DND-41 (cell line): ENCODE results near the gene DLX5.

Experiments used
- ATAC-seq: fragments of 200-7000 bp; cut with Tn5 transposase; 3 replicates; pipeline ENCODE4 v1.9.1; 2021; ENCODE audit warnings: low read depth; ENCODE audit not compliant: insufficient read depth
- DNase-seq: peaks from one replicate; pipeline ENCODE4 v3.0.0-alpha.2; 2020
- H2AFZ ChIP-seq: 2 replicates; pipeline ENCODE4 v1.6.0; 2012; ENCODE audit warnings: low read depth, low read length
- H3K27ac ChIP-seq: 2 replicates; pipeline ENCODE4 v1.5.1; 2012; ENCODE audit warnings: low read length, inconsistent platforms
- H3K27me3 ChIP-seq: fragments of 200-600 bp; sonication (generic); 2 replicates; pipeline ENCODE4 v1.6.0; 2012; ENCODE audit warnings: low read length, mild to moderate bottlenecking, inconsistent platforms; ENCODE audit not compliant: insufficient read depth, poor library complexity
- H3K36me3 ChIP-seq: 2 replicates; pipeline ENCODE4 v1.5.1; 2012; ENCODE audit warnings: low read length, inconsistent platforms; ENCODE audit not compliant: insufficient read depth
- H3K4me1 ChIP-seq: 2 replicates; pipeline ENCODE4 v1.5.1; 2012; ENCODE audit warnings: mild to moderate bottlenecking, low read length; ENCODE audit not compliant: insufficient read depth
- H3K4me2 ChIP-seq: 2 replicates; pipeline ENCODE4 v1.6.0; 2012; ENCODE audit warnings: mild to moderate bottlenecking, moderate library complexity, low read length, inconsistent platforms; ENCODE audit not compliant: insufficient read depth
- H3K4me3 ChIP-seq, 2 experiments: fragments of 200-600 bp in 1 of 2; shearing (Covaris generic) in 1 of 2; 2 replicates each; pipeline ENCODE4 v1.5.1; 2012 to 2016; ENCODE audit warnings: inconsistent platforms in 2 of 2, low read length in 2 of 2, mild to moderate bottlenecking in 2 of 2, low read depth in 1 of 2, moderate library complexity in 1 of 2
- H3K79me2 ChIP-seq: 2 replicates; pipeline ENCODE4 v1.6.0; 2012; ENCODE audit warnings: low read length, inconsistent platforms; ENCODE audit not compliant: insufficient read depth
- H3K9ac ChIP-seq: 2 replicates; pipeline ENCODE4 v1.6.0; 2012; ENCODE audit warnings: low read depth, mild to moderate bottlenecking, inconsistent platforms, low read length, moderate library complexity
- H3K9me3 ChIP-seq: 2 replicates; pipeline ENCODE4 v1.5.1; 2012; ENCODE audit warnings: low read length, moderate library complexity, mild to moderate bottlenecking, inconsistent platforms; ENCODE audit not compliant: insufficient read depth, severe bottlenecking
- H4K20me1 ChIP-seq: 2 replicates; pipeline ENCODE4 v1.6.0; 2012; ENCODE audit warnings: low read length; ENCODE audit not compliant: insufficient read depth
- CTCF ChIP-seq: IDR thresholded peaks from 2 replicates; pipeline ENCODE4 v1.5.1; 2012; ENCODE audit warnings: borderline replicate concordance, low read length, moderate library complexity, mild to moderate bottlenecking; ENCODE audit not compliant: poor library complexity, severe bottlenecking; ENCODE audit errors: extremely low read depth
- EZH2 ChIP-seq: IDR thresholded peaks from 3 replicates; pipeline ENCODE4 v1.6.1; 2012; ENCODE audit warnings: borderline replicate concordance, low read depth, mild to moderate bottlenecking, moderate library complexity, low read length, inconsistent platforms; ENCODE audit not compliant: severe bottlenecking

DLX5 gene

GRCh38 chr7:97001221-97001620, 23.4 kb downstream of the DLX5 start:
- Histone ChIP-seq H3K4me2 (no peak overlapping the region), H3K4me1 (no peaks in the 10 kb centered on the region), H3K4me3 (no peak overlapping the region), H3K79me2 (no peaks in the 10 kb centered on the region), H3K9ac (no peak overlapping the region), H2AFZ (no peak overlapping the region), H4K20me1 (no peaks in the 10 kb centered on the region), H3K27me3 (no peaks in the 10 kb centered on the region), H3K27ac (no peak overlapping the region), H3K9me3 (no peaks in the 10 kb centered on the region), H3K36me3 (no peaks in the 10 kb centered on the region)
- no peak for ATAC-seq
- no peak for DNase-seq
- TF ChIP-seq EZH2, result no peak
- no peak for TF ChIP-seq CTCF

GRCh38 chr7:96998744-96999143, 25.9 kb downstream of the DLX5 start:
- no peak for ATAC-seq
- DNase-seq, result no peak
- Histone ChIP-seq H3K27ac (no peak overlapping the region), H3K36me3 (no peaks in the 10 kb centered on the region), H3K4me1 (no peaks in the 10 kb centered on the region), H3K4me2 (no peak overlapping the region), H3K9ac (no peak overlapping the region), H3K9me3 (no peaks in the 10 kb centered on the region), H3K79me2 (no peaks in the 10 kb centered on the region), H3K27me3 (peaks cover 4% of the 10 kb centered on the region), H2AFZ (no peak overlapping the region), H4K20me1 (no peaks in the 10 kb centered on the region), H3K4me3 (no peak overlapping the region)
- TF ChIP-seq CTCF (no peak), EZH2 (no peak)

- Histone ChIP-seq H3K79me2 (no peaks in the 10 kb centered on the region), H3K27me3 (peaks cover 4% of the 10 kb centered on the region), H3K9ac (no peak overlapping the region), H4K20me1 (no peaks in the 10 kb centered on the region), H2AFZ (no peak overlapping the region), H3K4me2 (no peak overlapping the region), H3K4me1 (no peaks in the 10 kb centered on the region), H3K4me3 (no peak overlapping the region), H3K27ac (no peak overlapping the region), H3K36me3 (no peaks in the 10 kb centered on the region), H3K9me3 (no peaks in the 10 kb centered on the region)
- no peak for TF ChIP-seq CTCF
- TF ChIP-seq EZH2, result no peak
- DNase-seq, result no peak
- ATAC-seq, result no peak
These were observed 26.3 kb downstream of the DLX5 start for GRCh38 chr7:96998333-96998732.

GRCh38 chr7:96997512-96998032, 27.1 kb downstream of the DLX5 start:
- Histone ChIP-seq H3K27me3 (peaks cover 4% of the 10 kb centered on the region), H3K9ac (no peak overlapping the region), H2AFZ (no peak overlapping the region), H3K4me2 (no peak overlapping the region), H3K27ac (no peak overlapping the region), H3K36me3 (no peaks in the 10 kb centered on the region), H3K79me2 (no peaks in the 10 kb centered on the region), H3K9me3 (no peaks in the 10 kb centered on the region), H3K4me1 (no peaks in the 10 kb centered on the region), H3K4me3 (no peak overlapping the region), H4K20me1 (no peaks in the 10 kb centered on the region)
- ATAC-seq (no peak), DNase-seq (no peak)
- no peak for TF ChIP-seq CTCF
- no peak for TF ChIP-seq EZH2
